GM19452 (cell line): Measurements from ENCODE around the gene SPRED1.
"Not testable (repeated sequence)": the region's sequence is repeated elsewhere in the genome, so short reads cannot be mapped to it uniquely, and the experiment has no call there.

ENCODE experiments used
- ATAC-seq: cut with Tn5 transposase; IDR thresholded peaks from one replicate; pipeline ENCODE4 v1.9.1; 2021; ENCODE audit not compliant: unreplicated experiment

Gene SPRED1

DNA sequence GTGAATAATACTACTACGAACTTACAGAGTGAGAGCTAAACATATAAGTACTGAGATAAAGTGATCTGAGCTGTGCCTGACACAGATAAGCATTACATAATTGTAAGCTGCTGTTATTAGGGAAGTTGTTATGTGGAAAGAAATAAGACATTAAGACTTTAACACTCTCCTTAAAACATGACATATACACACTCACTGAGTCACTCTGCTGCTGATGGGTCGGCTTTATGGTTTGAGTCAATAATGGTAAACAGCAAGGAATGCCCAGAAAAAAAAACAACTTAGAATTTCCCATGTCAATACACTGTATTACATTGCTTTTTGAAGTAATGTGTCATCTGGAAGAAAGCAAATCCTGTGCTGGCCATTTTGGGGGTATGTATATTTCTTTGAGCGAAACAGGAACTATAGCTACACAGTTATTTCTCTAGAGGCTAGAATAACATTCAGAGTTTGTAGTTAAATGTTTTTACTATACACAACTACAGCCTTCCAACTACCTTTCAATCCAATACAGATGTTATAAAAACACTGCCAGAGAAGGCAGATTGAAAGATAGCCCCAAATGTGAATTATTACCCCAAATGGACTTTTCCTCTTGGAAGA, 22.8 kb upstream of the SPRED1 start:
- ATAC-seq = no peak

DNA sequence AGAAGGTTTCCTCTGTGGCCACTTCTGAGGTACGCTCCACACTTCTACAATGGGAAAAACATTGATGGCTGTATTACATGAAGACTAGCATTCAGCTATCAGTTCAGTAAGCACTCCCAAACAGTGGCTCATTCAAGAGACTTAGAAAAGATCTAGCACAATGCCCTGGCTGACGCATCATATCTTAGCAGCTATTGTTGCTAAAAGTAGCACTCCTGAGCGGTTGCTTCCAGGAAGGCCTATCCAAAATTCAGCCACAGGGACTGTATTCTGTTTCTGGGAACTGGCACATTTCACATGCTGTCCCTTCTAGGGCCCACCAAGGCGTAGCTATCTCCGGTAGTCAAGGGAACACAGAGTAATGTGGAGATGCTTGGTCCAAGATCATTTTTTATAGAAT, 21.2 kb upstream of the SPRED1 start:
- no peak for ATAC-seq

DNA sequence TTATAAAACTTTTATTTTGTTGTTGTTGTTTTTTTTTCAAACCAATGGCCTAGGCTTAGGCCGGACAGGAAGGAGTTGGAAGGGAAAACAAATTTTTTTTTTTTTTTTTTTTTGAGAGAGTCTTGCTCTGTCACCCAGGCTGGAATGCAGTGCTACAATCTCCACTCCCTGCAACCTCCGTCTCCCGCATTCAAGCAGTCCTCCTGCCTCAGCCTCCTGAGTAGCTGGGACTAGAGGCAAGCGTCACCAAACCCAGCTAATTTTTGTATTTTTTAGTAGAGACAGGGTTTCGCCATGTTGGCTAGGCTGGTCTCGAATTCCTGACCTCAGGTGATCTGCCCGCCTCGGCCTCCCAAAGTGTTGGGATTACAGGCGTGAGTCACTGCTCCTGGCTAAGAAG, 15.6 kb upstream of the SPRED1 start:
- not testable (repeated sequence) for ATAC-seq

GRCh38 chr15:38238311-38238710, 14.3 kb upstream of the SPRED1 start:
- no peak for ATAC-seq

DNA sequence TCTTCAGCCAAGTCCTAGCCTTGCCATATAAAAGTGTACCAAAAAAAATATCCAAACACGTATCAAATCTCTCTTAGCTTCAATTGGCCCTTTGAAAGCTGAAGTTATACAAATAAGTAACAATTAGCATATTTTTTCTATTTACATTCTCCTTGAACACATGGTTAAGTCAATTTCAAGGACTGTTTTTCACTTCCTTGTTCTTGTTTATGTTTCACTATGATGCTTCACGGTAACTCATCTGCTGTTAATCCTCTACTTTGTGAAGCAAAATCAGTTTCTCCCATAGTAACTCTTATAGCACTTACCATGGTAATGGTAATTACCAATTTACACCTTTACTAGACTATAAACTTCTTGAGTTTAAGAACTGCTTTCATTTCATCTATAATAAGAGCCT, 10.6 kb upstream of the SPRED1 start:
- ATAC-seq = peak; percentile 85

GRCh38 chr15:38243278-38244055, 9.2 kb upstream of the SPRED1 start:
- no peak for ATAC-seq

GRCh38 chr15:38247336-38247735, 5.3 kb upstream of the SPRED1 start:
- no peak for ATAC-seq

GRCh38 chr15:38253351-38253781, 730 bp downstream of the SPRED1 start:
- ATAC-seq = no peak

GRCh38 chr15:38254051-38254883, 1.6 kb downstream of the SPRED1 start:
- peak; percentile 49 for ATAC-seq

DNA sequence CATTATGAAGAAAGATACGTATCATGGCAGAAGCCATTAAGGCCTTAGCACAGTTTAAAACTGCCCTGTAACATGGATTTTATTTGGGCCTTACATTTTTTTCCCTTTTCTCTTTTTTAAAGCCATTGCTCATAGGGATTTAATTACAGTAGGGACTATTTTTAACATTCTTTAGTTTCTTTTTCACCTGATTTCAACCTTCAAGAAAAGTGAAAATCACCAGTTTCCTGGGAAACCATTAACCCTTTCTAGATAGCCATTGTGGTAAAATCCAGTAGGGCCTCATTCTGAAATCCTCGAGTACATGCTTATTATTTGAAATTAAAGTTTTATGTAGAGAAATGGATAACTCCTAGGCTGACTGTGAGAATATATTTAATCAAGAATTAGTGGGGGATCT, 3.1 kb downstream of the SPRED1 start:
- ATAC-seq = no peak

GRCh38 chr15:38257676-38258075, 5.0 kb downstream of the SPRED1 start:
- no peak for ATAC-seq

DNA sequence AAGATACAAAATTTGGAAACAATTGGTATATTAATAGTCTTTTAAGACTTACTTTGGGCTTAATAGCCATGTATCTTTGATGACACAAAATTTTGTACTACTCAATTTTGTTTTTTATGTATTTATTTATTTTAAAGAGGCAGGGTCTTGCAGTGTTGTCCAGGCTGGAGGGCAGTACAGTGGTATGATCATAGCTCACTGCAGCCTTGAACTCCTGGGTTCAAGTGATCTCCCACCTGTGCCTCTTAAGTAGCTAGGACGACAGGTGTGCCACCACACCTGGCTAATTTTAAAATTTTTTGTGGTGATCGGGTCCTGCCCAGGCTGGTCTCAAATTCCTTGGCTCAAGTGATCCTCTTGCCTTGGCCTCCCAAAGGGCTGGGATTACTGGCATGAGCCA, 6.5 kb downstream of the SPRED1 start:
- ATAC-seq = no peak

DNA sequence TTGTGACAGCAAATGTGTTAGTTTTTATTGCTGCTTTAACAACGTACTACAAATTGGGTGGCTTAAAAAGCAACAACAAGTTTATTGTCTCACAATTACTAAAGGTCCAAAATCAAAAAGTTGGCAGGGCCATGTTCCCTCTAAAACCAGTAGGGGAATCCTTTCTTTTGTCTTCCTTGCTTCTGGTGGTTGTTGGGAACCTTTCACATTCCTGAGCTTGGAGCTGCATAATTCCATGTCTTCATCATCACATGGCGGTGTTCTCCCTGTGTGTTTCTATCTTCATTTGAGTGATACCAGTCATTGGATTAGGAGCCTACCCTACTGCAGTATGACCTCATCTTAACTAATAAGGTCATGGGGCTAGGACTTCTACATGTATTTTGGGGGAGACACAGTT, 7.4 kb downstream of the SPRED1 start:
- no peak for ATAC-seq

- ATAC-seq = no peak
Observed at GRCh38 chr15:38263251-38263650, 10.6 kb downstream of the SPRED1 start.

GRCh38 chr15:38263996-38264395, 11.4 kb downstream of the SPRED1 start:
- ATAC-seq = no peak

GRCh38 chr15:38266247-38266986, 13.8 kb downstream of the SPRED1 start:
- ATAC-seq = no peak

GRCh38 chr15:38267421-38268022, 14.9 kb downstream of the SPRED1 start:
- ATAC-seq = no peak

- no peak for ATAC-seq
Observed at GRCh38 chr15:38271144-38271543, 18.5 kb downstream of the SPRED1 start.

- ATAC-seq = no peak
Observed at GRCh38 chr15:38271895-38272294, 19.3 kb downstream of the SPRED1 start.

GRCh38 chr15:38272431-38272830, 19.8 kb downstream of the SPRED1 start:
- ATAC-seq = not testable (repeated sequence)

DNA sequence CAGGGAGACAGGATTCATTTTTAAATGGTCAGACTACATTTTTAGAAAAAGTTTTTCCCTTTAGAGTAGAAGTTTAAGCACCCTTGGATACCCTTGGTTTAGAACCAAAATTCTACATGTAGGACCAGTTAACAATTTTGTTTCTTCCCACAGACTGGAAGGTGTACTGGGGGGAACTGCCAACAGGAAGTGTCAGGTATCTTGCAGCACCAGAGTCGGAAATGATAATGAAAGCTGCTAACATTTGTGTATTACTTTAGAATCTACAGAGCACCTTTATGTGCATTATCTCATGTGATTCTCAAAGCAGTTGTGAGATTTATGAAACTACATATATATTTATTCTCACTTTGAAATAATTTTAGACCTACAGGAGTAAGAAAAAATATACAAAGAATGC, 21.5 kb downstream of the SPRED1 start:
- no peak for ATAC-seq
